ENCODE results near the gene DNAH17.

Gene DNAH17

GRCh38 chr17:78377858-78378224 is 199.4 kb downstream of the DNAH17 start:
- Histone ChIP-seq H3K4me2 (ENCODE audit: low read depth, low read length) (peak overlapping the region; percentile 69), H3K9me2 (replicated peaks; ENCODE audit: insufficient read depth, low read length) (no peaks in the 10 kb centered on the region), H4K20me1 (ENCODE audit: insufficient read depth, low read length) (no peaks in the 10 kb centered on the region), H3K4me3 (ENCODE audit: low read length) (peak overlapping the region; percentile 100), H3F3A (ENCODE audit: insufficient read depth, low read length) (no peaks in the 10 kb centered on the region), H3K79me2 (ENCODE audit: low read length) (peaks cover 42% of the 10 kb centered on the region), H3K4me1 (ENCODE audit: low read length) (no peaks in the 10 kb centered on the region; the same call in 1 of the 2 replicates), H2AFZ (ENCODE audit: low read length) (peak overlapping the region; percentile 67), H3K9ac (ENCODE audit: low read length) (peak overlapping the region; percentile 92; the same call in 1 of the 2 replicates), H3K9me3 (replicated peaks; ENCODE audit: insufficient read depth, low read length) (no peaks in the 10 kb centered on the region), H3K27ac (ENCODE audit: low read length) (no peak overlapping the region), H3K27me3 (replicated peaks; ENCODE audit: insufficient read depth, low read length) (peaks cover 31% of the 10 kb centered on the region), H3K36me3 (replicated peaks; ENCODE audit: insufficient read depth, low read length) (no peaks in the 10 kb centered on the region)
- TF ChIP-seq EZH2phosphoT487 (IDR thresholded peaks at IDR 0.05; ENCODE audit: low read length), result no peak
- no peak for DNase-seq

DNA sequence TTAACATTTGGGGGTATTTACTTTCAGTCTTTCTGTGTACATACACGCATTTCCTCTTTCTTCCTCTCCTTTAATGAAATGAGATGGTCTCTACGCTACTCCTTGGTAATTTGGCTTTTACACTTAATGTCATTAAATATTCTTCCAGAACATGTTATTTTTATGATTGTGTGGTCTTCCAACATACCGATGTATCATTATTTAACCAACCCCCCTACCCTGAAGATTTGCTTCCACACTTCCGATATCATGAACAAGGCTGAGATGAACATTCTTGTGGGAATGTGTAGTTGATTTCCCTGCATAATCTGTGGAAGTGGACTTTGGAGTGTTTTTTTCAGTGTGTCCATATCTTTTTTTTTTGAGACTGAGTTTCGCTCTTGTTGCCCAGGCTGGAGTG is 201.0 kb downstream of the DNAH17 start:
- no peaks in the 10 kb centered on the region; the same call in 1 of the 2 replicates for H3K4me1 ChIP-seq (ENCODE audit: low read length)
- no peak overlapping the region for H3K4me2 ChIP-seq (ENCODE audit: low read depth, low read length)

DNA sequence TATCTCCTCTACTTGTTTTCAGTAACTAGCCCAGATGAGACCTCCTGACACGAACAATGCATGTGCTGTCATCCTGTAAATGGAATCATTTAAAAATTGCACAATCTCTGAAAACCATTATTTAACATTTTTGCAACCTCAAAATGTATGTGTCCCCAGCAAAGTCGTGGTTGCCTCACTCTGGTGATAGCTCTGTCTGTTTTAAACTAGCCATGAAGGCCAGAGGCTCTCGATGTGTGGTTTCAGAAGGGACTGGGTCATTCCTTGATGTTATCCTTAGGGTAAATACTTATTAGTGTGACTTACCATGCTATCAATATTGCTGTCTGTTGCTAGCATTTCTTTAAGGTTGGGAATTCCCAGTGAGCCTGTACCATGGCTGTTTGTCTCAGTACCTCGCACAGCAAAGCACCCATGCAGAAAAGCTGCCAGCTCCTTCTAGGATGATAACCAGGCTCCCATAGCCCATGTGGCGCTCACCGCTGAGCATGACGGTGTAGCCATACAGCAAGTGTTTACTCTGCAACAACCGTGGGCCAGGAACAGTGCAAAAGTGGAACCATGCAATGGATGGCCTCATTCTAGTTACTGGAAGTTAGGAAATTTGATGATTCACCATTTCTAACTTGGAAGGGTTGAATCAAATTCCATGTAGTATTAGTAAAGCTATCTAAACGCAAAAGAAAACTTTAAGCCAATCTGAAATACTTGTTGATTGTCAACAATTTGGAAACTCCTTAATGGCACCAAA is 201.6 kb downstream of the DNAH17 start:
- DNase-seq, result no peak
- H2AFZ ChIP-seq (ENCODE audit: low read length), result no peak overlapping the region
- peaks cover 22% of the 10 kb centered on the region for H3K79me2 ChIP-seq (ENCODE audit: low read length)
- H3F3A ChIP-seq (ENCODE audit: insufficient read depth, low read length), result no peaks in the 10 kb centered on the region
- no peaks in the 10 kb centered on the region for H4K20me1 ChIP-seq (ENCODE audit: insufficient read depth, low read length)
- no peaks in the 10 kb centered on the region; the same call in 1 of the 2 replicates for H3K4me1 ChIP-seq (ENCODE audit: low read length)
- no peak for TF ChIP-seq CTCF (IDR thresholded peaks at IDR 0.05; ENCODE audit: low read length)
- TF ChIP-seq EZH2 (optimal IDR thresholded peaks at IDR 0.05; ENCODE audit: low read depth, low read length), result no peak
- no peak for TF ChIP-seq EZH2phosphoT487 (IDR thresholded peaks at IDR 0.05; ENCODE audit: low read length)
- H3K36me3 ChIP-seq (replicated peaks; ENCODE audit: insufficient read depth, low read length), result no peaks in the 10 kb centered on the region
- H3K4me3 ChIP-seq (ENCODE audit: low read length), result no peak overlapping the region
- H3K27ac ChIP-seq (ENCODE audit: low read length), result no peak overlapping the region
- no peak overlapping the region for H3K4me2 ChIP-seq (ENCODE audit: low read depth, low read length)
- no peaks in the 10 kb centered on the region for H3K9me2 ChIP-seq (replicated peaks; ENCODE audit: insufficient read depth, low read length)
- no peak overlapping the region for H3K9ac ChIP-seq (ENCODE audit: low read length)
- peaks cover 47% of the 10 kb centered on the region for H3K27me3 ChIP-seq (replicated peaks; ENCODE audit: insufficient read depth, low read length)
- H3K9me3 ChIP-seq (replicated peaks; ENCODE audit: insufficient read depth, low read length), result no peaks in the 10 kb centered on the region

More for the DNA sequence above, 201.0 kb downstream of the DNAH17 start:
- Histone ChIP-seq H3K9me2 (replicated peaks; ENCODE audit: insufficient read depth, low read length) (no peaks in the 10 kb centered on the region), H3K36me3 (replicated peaks; ENCODE audit: insufficient read depth, low read length) (no peaks in the 10 kb centered on the region), H3K27ac (ENCODE audit: low read length) (no peak overlapping the region), H3K9ac (ENCODE audit: low read length) (no peak overlapping the region), H3K9me3 (replicated peaks; ENCODE audit: insufficient read depth, low read length) (no peaks in the 10 kb centered on the region), H3K4me3 (ENCODE audit: low read length) (no peak overlapping the region), H4K20me1 (ENCODE audit: insufficient read depth, low read length) (no peaks in the 10 kb centered on the region), H3K27me3 (replicated peaks; ENCODE audit: insufficient read depth, low read length) (peaks cover 41% of the 10 kb centered on the region), H3K79me2 (ENCODE audit: low read length) (peaks cover 28% of the 10 kb centered on the region), H2AFZ (ENCODE audit: low read length) (no peak overlapping the region), H3F3A (ENCODE audit: insufficient read depth, low read length) (no peaks in the 10 kb centered on the region)
- no peak for TF ChIP-seq CTCF (IDR thresholded peaks at IDR 0.05; ENCODE audit: low read length)
- TF ChIP-seq EZH2 (optimal IDR thresholded peaks at IDR 0.05; ENCODE audit: low read depth, low read length), result no peak
- no peak for TF ChIP-seq EZH2phosphoT487 (IDR thresholded peaks at IDR 0.05; ENCODE audit: low read length)
- DNase-seq, result no peak

All from MM.1S (cell line).